Neutrophil (primary cell): ENCODE measurements around the gene PCARE.
"Not testable (repeated sequence)": the region's sequence is repeated elsewhere in the genome, so short reads cannot be mapped to it uniquely, and the experiment has no call there.

Experiments used
- H3K27ac ChIP-seq: fragments of 200-600 bp; sonication (generic); 2 replicates; pipeline ENCODE4 v1.5.1; 2016; ENCODE audit warnings: mild to moderate bottlenecking, moderate library complexity
- H3K27me3 ChIP-seq: fragments of 200-600 bp; sonication (generic); 2 replicates; pipeline ENCODE4 v1.6.0; 2016; ENCODE audit warnings: mild to moderate bottlenecking
- H3K36me3 ChIP-seq: fragments of 200-600 bp; sonication (generic); 2 replicates; pipeline ENCODE4 v1.5.1; 2017
- H3K4me1 ChIP-seq, 2 experiments: fragments of 200-600 bp in 1 of 2; sonication (generic) in 1 of 2; 1 replicate in 1 of 2; 2 replicates in 1 of 2; pipeline versions ENCODE4 v1.5.1 to v1.6.1; 2013 to 2016; ENCODE audit warnings: low read depth in 1 of 2, low read length in 1 of 2, mild to moderate bottlenecking in 1 of 2, moderate library complexity in 1 of 2; ENCODE audit not compliant: control insufficient read depth in 1 of 2, insufficient read depth in 1 of 2
- H3K4me3 ChIP-seq, 2 experiments: fragments of 200-600 bp in 1 of 2; sonication (generic) in 1 of 2; 1 replicate in 1 of 2; 2 replicates in 1 of 2; pipeline ENCODE4 v1.5.1; 2013 to 2016; ENCODE audit warnings: low read depth in 1 of 2, low read length in 1 of 2, mild to moderate bottlenecking in 1 of 2, moderate library complexity in 1 of 2
- H3K9me3 ChIP-seq: fragments of 200-600 bp; sonication (generic); 2 replicates; pipeline ENCODE4 v1.5.1; 2016
- TF ChIP-seq, protein P1 (sequence below): fragments of 200-600 bp; sonication (generic); IDR thresholded peaks from 2 replicates; pipeline ENCODE4 v1.5.1; 2016; ENCODE audit warnings: antibody characterized with exemption

Gene PCARE

DNA sequence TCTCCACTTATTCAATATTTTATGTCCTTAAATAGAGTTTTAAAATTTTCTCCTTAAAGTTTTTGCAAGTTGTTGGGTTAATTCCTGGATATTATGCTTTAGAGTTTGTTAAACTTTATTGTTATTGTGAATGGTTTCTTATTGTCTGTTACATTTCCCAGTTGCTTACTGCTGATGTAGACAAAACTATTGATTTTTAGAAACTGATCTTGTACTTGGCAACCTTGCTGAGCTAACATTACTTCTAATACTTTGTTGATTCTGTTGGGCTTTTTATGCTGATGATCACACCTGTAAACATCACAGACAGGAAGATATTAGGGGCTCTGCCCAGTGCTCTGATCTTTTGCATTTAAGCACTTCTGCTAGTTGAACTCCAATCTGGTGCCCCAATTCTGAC is 38.1 kb upstream of the PCARE start:
- Histone ChIP-seq H3K36me3 (no peaks in the 10 kb centered on the region), H3K9me3 (no peaks in the 10 kb centered on the region), H3K4me1 (peaks cover 12 to 16% of the 10 kb centered on the region in 2 experiments), H3K27ac (no peak overlapping the region), H3K27me3 (peaks cover 57% of the 10 kb centered on the region), H3K4me3 (no peak overlapping the region)
- TF ChIP-seq, protein P1, sequence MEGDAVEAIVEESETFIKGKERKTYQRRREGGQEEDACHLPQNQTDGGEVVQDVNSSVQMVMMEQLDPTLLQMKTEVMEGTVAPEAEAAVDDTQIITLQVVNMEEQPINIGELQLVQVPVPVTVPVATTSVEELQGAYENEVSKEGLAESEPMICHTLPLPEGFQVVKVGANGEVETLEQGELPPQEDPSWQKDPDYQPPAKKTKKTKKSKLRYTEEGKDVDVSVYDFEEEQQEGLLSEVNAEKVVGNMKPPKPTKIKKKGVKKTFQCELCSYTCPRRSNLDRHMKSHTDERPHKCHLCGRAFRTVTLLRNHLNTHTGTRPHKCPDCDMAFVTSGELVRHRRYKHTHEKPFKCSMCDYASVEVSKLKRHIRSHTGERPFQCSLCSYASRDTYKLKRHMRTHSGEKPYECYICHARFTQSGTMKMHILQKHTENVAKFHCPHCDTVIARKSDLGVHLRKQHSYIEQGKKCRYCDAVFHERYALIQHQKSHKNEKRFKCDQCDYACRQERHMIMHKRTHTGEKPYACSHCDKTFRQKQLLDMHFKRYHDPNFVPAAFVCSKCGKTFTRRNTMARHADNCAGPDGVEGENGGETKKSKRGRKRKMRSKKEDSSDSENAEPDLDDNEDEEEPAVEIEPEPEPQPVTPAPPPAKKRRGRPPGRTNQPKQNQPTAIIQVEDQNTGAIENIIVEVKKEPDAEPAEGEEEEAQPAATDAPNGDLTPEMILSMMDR = no peak

DNA sequence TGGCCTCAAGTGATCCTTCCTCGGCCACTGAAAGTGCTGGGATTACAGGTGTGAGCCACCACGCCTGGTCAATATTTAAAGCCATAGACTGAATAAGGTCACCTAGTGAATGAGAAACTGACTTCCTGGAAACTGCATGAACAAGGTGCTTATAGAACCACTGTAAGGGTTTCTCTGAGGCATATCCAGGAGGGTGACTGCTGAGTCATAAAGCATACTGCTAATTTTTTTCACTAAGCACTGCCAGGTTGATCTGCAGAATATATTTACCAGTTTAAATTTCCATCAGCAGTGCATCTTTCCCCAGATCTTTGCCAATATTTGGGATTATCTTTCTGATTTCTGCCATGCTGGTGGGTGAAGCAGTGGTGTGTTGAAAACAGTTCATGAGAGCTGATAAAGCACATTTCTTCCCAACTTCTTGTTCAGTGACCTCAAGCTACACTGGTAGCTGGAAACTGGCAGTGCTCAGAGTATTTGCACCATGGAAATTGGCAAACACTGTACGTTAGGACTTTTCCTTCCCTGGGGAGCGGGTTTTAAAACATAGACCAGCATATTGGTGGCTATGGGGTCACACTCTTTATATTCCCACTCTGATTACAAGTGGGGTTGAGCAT is 36.7 kb upstream of the PCARE start:
- Histone ChIP-seq H3K27me3 (peaks cover 43% of the 10 kb centered on the region), H3K4me1 (peaks cover 8% of the 10 kb centered on the region in 2 experiments), H3K4me3 (no peak overlapping the region), H3K9me3 (no peaks in the 10 kb centered on the region), H3K27ac (no peak overlapping the region), H3K36me3 (no peaks in the 10 kb centered on the region)
- TF ChIP-seq, protein P1 = no peak

DNA sequence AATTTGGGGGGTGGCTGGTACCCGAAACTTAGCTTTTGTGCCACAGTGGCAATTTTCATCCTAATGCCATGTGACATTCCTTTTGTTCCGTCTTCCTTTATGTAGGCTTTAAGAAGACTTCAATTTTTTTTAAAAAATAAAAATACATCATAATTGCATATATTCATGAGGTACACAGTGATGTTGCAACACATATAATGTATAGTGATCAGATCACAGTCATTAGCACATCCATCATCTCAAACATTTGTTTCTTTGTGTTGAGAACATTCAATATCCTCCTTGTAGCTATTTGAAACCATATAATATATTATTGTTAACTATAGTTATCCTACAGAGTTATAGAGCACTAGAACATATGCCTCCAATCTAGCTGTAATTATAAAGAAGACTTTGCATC is 34.9 kb upstream of the PCARE start:
- Histone ChIP-seq H3K27ac (no peak overlapping the region), H3K4me3 (no peak overlapping the region), H3K36me3 (no peaks in the 10 kb centered on the region), H3K4me1 (no peaks in the 10 kb centered on the region), H3K27me3 (peaks cover 26% of the 10 kb centered on the region), H3K9me3 (no peaks in the 10 kb centered on the region)
- TF ChIP-seq, protein P1 = no peak

DNA sequence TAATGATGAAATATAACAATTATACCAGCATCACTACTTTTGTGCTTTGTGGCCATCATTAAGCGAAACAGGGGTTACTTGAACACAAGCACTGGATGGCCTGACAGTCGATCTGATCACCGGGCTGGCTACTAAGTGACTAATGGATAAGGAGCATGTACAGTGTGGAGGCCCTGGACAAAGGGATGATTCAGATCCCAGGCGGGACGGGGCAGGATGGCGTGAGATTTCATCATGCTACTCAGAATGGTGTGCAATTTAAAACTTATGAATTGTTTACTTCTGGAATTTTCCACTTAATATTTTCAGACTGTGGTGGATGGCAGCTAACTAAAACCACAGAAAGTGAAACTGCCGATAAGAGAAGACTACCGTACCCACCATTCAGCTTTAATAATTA is 33.9 kb upstream of the PCARE start:
- Histone ChIP-seq H3K4me3 (no peak overlapping the region), H3K9me3 (no peaks in the 10 kb centered on the region), H3K36me3 (no peaks in the 10 kb centered on the region), H3K27ac (no peak overlapping the region), H3K27me3 (peaks cover 15% of the 10 kb centered on the region), H3K4me1 (no peaks in the 10 kb centered on the region)
- TF ChIP-seq, protein P1 = no peak

DNA sequence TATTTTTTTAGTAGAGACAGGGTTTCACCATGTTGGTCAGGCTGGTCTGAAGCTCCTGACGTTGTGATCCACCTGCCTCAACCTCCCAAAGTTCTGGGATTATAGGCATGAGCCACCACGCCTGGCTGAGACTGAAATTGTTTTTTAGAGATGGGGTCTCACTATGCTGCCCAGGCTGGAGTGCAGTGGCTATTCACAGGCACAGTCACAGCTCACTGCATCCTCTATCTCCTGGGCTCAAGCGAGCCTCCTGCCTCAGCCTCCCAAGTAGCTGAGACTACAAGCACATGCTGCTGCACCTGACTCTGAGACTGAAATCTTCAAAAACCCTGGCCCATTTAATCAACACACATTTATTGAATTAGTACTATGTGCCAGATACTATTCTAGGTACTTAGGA is 33.2 kb upstream of the PCARE start:
- not testable (repeated sequence) for H3K4me1 ChIP-seq, H3K27ac ChIP-seq, H3K9me3 ChIP-seq, H3K36me3 ChIP-seq, H3K27me3 ChIP-seq, H3K4me3 ChIP-seq

DNA sequence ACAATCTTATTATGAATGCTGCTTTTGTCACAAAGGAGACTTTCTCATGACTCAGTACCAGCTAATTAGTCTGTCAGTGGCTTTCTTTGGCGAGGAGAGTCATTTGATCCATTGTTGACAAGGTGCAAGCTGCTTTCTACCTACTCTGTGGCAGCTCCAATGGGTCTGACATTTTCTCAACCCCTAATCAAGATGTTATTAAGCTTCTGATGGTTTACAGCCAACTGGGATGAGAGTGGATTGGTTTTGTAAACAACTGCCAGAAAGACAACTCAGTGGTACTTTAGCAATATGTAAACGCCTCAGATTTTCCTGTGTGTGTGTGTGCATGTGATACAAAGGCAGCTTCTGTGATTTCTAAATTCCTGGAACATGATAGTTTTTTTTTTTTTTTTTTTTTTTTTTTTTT is 32.7 kb upstream of the PCARE start:
- H3K4me1 ChIP-seq = no peaks in the 10 kb centered on the region
- peaks cover 8% of the 10 kb centered on the region for H3K27me3 ChIP-seq
- TF ChIP-seq, protein P1 = no peak
- H3K4me3 ChIP-seq = no peak overlapping the region
- no peak overlapping the region for H3K27ac ChIP-seq
- no peaks in the 10 kb centered on the region for H3K36me3 ChIP-seq
- no peaks in the 10 kb centered on the region for H3K9me3 ChIP-seq
